Gastrocnemius medialis (tissue), 4 donors: ENCODE data around the gene SEMA6B.

Source experiments
- CTCF ChIP-seq, 5 experiments: fragments of 450-650 bp in 3 of 5; fragments of 200-600 bp in 2 of 5; sonication (generic) in 2 of 5; IDR thresholded peaks in 4 of 5; conservative IDR thresholded peaks in 1 of 5; 1 replicate in 4 of 5; 2 replicates in 1 of 5; pipeline ENCODE4 v1.5.1; 2016 to 2019; ENCODE audit warnings: antibody characterized with exemption in 5 of 5, mild to moderate bottlenecking in 3 of 5, moderate library complexity in 3 of 5
- POLR2A ChIP-seq, 2 donors: fragments of 450-650 bp; IDR thresholded peaks; one replicate each; pipeline ENCODE4 v1.6.1; 2017; ENCODE audit warnings: antibody characterized with exemption in 2 of 2, mild to moderate bottlenecking in 2 of 2, moderate library complexity in 2 of 2

- peak; percentile 35 to 80 (median 70) for TF ChIP-seq CTCF (IDR thresholded peaks at IDR 0.05 in 4 of 5, conservative IDR thresholded peaks at IDR 0.05 in 1 of 5)
- TF ChIP-seq POLR2A (IDR thresholded peaks at IDR 0.05): no peak
Measured at GRCh38 chr19:4524808-4525562, 34.5 kb downstream of the SEMA6B start.
